ENCODE data around the gene NIPBL. TPM values are rescaled to one million over a fixed set of nuclear protein-coding genes. Genes with fewer than 3 reads are reported as not detected.

Gene NIPBL
- total RNA-seq, 1 experiment from 2014 or later = 48.1 TPM

- H3K4me3 Mint-ChIP-seq (ENCODE audit: unreplicated experiment) = no peak overlapping the region
- BruUV-seq (replicated peaks) = no TSS peak
Measured at GRCh38 chr5:36958612-36959011, 82.0 kb downstream of the NIPBL start.

GRCh38 chr5:36965179-36965578, 88.6 kb downstream of the NIPBL start:
- intact Hi-C loops (cut with micrococcal nuclease; ENCODE audit: unreplicated experiment) = no loop called here
- no peak for DNase-seq
- H3K27me3 Mint-ChIP-seq (ENCODE audit: insufficient read depth, unreplicated experiment) = no peaks in the 10 kb centered on the region

More at GRCh38 chr5:36958612-36959011, 82.0 kb downstream of the NIPBL start:
- no peak overlapping the region for H3K27ac Mint-ChIP-seq (ENCODE audit: unreplicated experiment)
- no peaks in the 10 kb centered on the region for H3K9me3 ChIP-seq
- no peaks in the 10 kb centered on the region for H3K27me3 Mint-ChIP-seq (ENCODE audit: insufficient read depth, unreplicated experiment)
- H3K36me3 ChIP-seq (ENCODE audit: control insufficient read depth, insufficient read depth, low read length) = peaks cover 2% of the 10 kb centered on the region; the same call in 1 of the 2 replicates
- intact Hi-C loops (cut with micrococcal nuclease; ENCODE audit: unreplicated experiment) = no loop called here
- no peaks in the 10 kb centered on the region for H3K9me3 Mint-ChIP-seq (ENCODE audit: unreplicated experiment)
- H3K4me1 ChIP-seq = peaks cover 12% of the 10 kb centered on the region
- H3K27me3 ChIP-seq (replicated peaks; ENCODE audit: control insufficient read depth, insufficient read depth, low read length) = no peaks in the 10 kb centered on the region
- peaks cover 7% of the 10 kb centered on the region for H3K4me1 Mint-ChIP-seq (ENCODE audit: low read depth, unreplicated experiment)
- H3K4me3 ChIP-seq (ENCODE audit: low read depth, low read length) = no peak overlapping the region
- CTCF ChIA-PET = no interaction called here
- TF ChIP-seq, protein P1, sequence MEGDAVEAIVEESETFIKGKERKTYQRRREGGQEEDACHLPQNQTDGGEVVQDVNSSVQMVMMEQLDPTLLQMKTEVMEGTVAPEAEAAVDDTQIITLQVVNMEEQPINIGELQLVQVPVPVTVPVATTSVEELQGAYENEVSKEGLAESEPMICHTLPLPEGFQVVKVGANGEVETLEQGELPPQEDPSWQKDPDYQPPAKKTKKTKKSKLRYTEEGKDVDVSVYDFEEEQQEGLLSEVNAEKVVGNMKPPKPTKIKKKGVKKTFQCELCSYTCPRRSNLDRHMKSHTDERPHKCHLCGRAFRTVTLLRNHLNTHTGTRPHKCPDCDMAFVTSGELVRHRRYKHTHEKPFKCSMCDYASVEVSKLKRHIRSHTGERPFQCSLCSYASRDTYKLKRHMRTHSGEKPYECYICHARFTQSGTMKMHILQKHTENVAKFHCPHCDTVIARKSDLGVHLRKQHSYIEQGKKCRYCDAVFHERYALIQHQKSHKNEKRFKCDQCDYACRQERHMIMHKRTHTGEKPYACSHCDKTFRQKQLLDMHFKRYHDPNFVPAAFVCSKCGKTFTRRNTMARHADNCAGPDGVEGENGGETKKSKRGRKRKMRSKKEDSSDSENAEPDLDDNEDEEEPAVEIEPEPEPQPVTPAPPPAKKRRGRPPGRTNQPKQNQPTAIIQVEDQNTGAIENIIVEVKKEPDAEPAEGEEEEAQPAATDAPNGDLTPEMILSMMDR (IDR thresholded peaks at IDR 0.05; ENCODE audit: insufficient read depth in 1 of 2, low read depth in 1 of 2, low read length in 1 of 2, severe bottlenecking in 1 of 2, unreplicated experiment in 1 of 2) = no peak
- peaks cover 16% of the 10 kb centered on the region for H3K36me3 Mint-ChIP-seq (ENCODE audit: insufficient read depth, unreplicated experiment)
- POLR2A ChIA-PET = no interaction called here
- DNase-seq = no peak

GRCh38 chr5:36969700-36970395, 93.3 kb downstream of the NIPBL start:
- TF ChIP-seq, protein P1 (IDR thresholded peaks at IDR 0.05; ENCODE audit: insufficient read depth in 1 of 2, low read depth in 1 of 2, low read length in 1 of 2, severe bottlenecking in 1 of 2, unreplicated experiment in 1 of 2) = no peak
- no TSS peak for BruUV-seq (replicated peaks)
- DNase-seq = no peak
- Mint-ChIP-seq H3K27me3 (ENCODE audit: insufficient read depth, unreplicated experiment) (no peaks in the 10 kb centered on the region), H3K9me3 (ENCODE audit: unreplicated experiment) (no peaks in the 10 kb centered on the region), H3K4me1 (ENCODE audit: low read depth, unreplicated experiment) (no peaks in the 10 kb centered on the region), H3K36me3 (ENCODE audit: insufficient read depth, unreplicated experiment) (peaks cover 20% of the 10 kb centered on the region), H3K4me3 (ENCODE audit: unreplicated experiment) (no peak overlapping the region), H3K27ac (ENCODE audit: unreplicated experiment) (no peak overlapping the region)
- Histone ChIP-seq H3K4me3 (ENCODE audit: low read depth, low read length) (no peak overlapping the region), H3K36me3 (ENCODE audit: control insufficient read depth, insufficient read depth, low read length) (no peaks in the 10 kb centered on the region), H3K4me1 (no peaks in the 10 kb centered on the region), H3K9me3 (no peaks in the 10 kb centered on the region), H3K27me3 (replicated peaks; ENCODE audit: control insufficient read depth, insufficient read depth, low read length) (no peaks in the 10 kb centered on the region)
- ChIA-PET POLR2A (no interaction called here), CTCF (no interaction called here)
- intact Hi-C loops (cut with micrococcal nuclease; ENCODE audit: unreplicated experiment) = no loop called here

More at GRCh38 chr5:36965179-36965578, 88.6 kb downstream of the NIPBL start:
- peaks cover 2% of the 10 kb centered on the region; the same call in 1 of the 2 replicates for H3K36me3 ChIP-seq (ENCODE audit: control insufficient read depth, insufficient read depth, low read length)
- Mint-ChIP-seq H3K9me3 (ENCODE audit: unreplicated experiment) (no peaks in the 10 kb centered on the region), H3K4me1 (ENCODE audit: low read depth, unreplicated experiment) (no peaks in the 10 kb centered on the region), H3K27ac (ENCODE audit: unreplicated experiment) (no peak overlapping the region), H3K4me3 (ENCODE audit: unreplicated experiment) (no peak overlapping the region), H3K36me3 (ENCODE audit: insufficient read depth, unreplicated experiment) (peaks cover 17% of the 10 kb centered on the region)
- no TSS peak for BruUV-seq (replicated peaks)
- H3K4me3 ChIP-seq (ENCODE audit: low read depth, low read length) = no peak overlapping the region
- H3K27me3 ChIP-seq (replicated peaks; ENCODE audit: control insufficient read depth, insufficient read depth, low read length) = no peaks in the 10 kb centered on the region
- no peaks in the 10 kb centered on the region for H3K4me1 ChIP-seq
- H3K9me3 ChIP-seq = no peaks in the 10 kb centered on the region
- TF ChIP-seq, protein P1 (IDR thresholded peaks at IDR 0.05; ENCODE audit: insufficient read depth in 1 of 2, low read depth in 1 of 2, low read length in 1 of 2, severe bottlenecking in 1 of 2, unreplicated experiment in 1 of 2) = no peak
- ChIA-PET CTCF (no interaction called here), POLR2A (no interaction called here)

Measured in Caco-2 (cell line).